Adipose tissue (tissue), 3 donors: ENCODE measurements around the gene HOTAIR. TPM values are rescaled to one million over a fixed set of nuclear protein-coding genes. Genes with fewer than 3 reads are reported as not detected.

ENCODE experiments used
- H3K27ac ChIP-seq: one replicate; pipeline ENCODE4 v1.5.1; 2013; ENCODE audit warnings: low read depth, low read length
- WGBS, 3 donors: extraction: QIAGEN DNeasy Blood & Tissue Kit; methylation state at CpG; one replicate each; pipeline ENCODE4 v1.1.7; 2013; 5-methylcytosine and 5-hydroxymethylcytosine counted together
- polyA plus RNA-seq, 3 donors: library from polyadenylated mRNA; stranded (reverse); fragments of 200-250 nt; gene quantifications; one replicate each; pipeline ENCODE4 v1.2.3, GENCODE V29; 2013
- donor health status: healthy with polysubstance abuse.
- donor health status: Bipolar disorder and iron deficiency.
- donor health status: healthy.

The HOTAIR gene
- polyA plus RNA-seq, 3 donors: not detected

DNA sequence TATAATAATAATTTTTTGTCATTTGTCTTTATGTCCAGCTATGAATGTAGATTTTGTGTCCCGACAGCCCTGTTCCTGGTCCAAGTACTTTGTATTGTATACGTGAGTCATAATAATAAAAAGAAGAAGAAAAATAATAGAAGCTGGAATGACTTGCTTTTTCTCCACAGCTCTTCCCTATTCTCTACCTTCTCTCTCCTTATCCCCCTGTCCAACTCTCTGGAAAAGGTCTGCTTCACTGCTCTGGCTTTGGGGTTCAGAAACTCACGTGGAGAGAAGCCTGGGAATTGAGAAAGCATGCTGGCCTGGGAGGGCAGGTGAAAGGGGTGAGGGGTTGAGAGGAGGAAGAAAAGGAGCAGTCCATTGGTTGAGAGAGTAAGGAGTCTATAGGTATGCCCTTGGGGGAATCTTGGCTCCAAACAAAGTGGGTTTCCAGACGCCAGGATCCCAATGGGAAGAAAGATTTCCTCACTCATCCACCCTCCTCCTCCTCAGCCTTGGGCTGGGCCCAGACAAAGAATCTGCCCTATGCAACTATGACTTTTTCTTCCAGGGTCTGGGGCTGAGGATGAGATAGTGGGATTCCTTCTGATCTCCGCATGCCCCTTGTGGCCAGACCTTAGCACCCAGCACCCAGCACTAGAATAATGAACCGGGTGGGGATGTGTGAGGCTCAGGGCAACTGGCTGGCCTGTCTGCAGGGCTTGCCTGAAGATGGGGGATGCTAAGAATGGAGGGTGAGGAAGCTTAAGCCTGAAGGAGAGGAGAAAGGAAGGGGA, 38.1 kb upstream of the HOTAIR start:
- WGBS, 3 donors: 17 to 50% (median 43%) methylated on average over 6 of the region's 6 CpGs
- H3K27ac ChIP-seq: no peak overlapping the region

DNA sequence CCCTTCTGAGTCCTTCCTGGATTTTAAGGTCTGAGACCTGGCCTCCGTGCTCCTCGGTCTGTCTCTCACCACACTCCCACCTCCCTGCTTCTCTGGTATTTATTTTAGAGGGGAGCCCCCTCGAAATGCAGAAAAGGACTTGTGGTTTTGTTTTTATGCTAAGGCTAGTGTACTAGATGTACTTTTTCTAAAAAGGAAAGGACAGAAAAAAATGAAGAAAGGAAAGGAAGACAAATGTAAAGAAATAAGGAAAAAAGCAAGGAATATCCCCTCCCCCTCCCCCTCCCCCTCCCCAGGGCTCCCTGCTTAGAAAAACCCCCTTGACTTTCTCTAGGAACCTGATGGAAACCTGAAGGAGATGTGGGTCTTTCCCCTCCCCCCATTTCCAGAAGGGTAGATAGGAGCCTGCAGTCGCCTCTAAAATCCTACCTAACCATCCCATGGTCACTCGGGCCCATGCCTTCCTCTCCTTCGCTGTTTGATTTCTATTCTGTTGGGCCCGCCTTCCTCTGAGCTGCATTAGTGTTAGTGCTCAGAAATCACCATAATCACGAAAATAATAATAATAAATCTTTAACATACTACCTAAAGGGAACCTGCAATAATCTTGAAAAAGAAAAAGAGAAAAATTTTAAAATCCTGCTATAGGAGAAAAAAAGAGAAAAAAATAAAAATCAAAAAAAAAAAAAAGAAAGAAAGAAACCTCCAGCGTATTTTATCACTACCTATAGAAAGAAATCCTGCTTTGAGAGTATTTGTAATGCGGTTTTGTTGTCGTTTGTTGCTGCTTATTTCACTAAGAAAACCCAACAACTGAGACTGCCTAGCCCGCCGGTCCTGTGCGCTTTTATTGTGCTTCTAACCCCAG, 37.1 kb upstream of the HOTAIR start:
- no peak overlapping the region for H3K27ac ChIP-seq
- WGBS, 3 donors: 23 to 45% (median 35%) methylated on average over 14 of the region's 14 CpGs

GRCh38 chr12:54010972-54011664, 36.4 kb upstream of the HOTAIR start:
- 8 to 22% (median 18%) methylated on average over 17 of the region's 17 CpGs for WGBS, 3 donors

GRCh38 chr12:54010053-54010971, 35.6 kb upstream of the HOTAIR start:
- 14 to 38% (median 23%) methylated on average over 10 of the region's 10 CpGs for WGBS, 3 donors
- no peak overlapping the region for H3K27ac ChIP-seq

More at GRCh38 chr12:54010972-54011664, 36.4 kb upstream of the HOTAIR start:
- no peak overlapping the region for H3K27ac ChIP-seq

GRCh38 chr12:54009171-54010052, 34.7 kb upstream of the HOTAIR start:
- 3 to 5% (median 5%) methylated on average over 47 to 51 of the region's 51 CpGs for WGBS, 3 donors
- H3K27ac ChIP-seq: no peak overlapping the region

DNA sequence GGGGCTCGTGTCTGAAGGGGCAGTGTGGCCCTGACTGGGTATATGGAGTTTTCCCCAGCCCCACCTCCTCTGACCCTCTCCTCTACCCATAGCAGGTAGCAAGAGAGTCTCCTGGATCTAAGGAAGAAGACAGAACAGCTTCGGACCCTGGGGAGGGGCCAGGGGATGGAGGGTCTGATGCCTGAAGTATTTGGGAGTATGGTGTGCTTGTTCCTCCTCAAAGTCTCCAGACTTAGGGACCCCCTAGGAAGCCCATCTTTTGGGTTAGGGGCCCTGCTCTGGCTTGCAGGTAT, 33.5 kb upstream of the HOTAIR start:
- H3K27ac ChIP-seq: no peak overlapping the region
- 32 to 39% (median 34%) methylated on average over 2 of the region's 2 CpGs for WGBS, 3 donors

DNA sequence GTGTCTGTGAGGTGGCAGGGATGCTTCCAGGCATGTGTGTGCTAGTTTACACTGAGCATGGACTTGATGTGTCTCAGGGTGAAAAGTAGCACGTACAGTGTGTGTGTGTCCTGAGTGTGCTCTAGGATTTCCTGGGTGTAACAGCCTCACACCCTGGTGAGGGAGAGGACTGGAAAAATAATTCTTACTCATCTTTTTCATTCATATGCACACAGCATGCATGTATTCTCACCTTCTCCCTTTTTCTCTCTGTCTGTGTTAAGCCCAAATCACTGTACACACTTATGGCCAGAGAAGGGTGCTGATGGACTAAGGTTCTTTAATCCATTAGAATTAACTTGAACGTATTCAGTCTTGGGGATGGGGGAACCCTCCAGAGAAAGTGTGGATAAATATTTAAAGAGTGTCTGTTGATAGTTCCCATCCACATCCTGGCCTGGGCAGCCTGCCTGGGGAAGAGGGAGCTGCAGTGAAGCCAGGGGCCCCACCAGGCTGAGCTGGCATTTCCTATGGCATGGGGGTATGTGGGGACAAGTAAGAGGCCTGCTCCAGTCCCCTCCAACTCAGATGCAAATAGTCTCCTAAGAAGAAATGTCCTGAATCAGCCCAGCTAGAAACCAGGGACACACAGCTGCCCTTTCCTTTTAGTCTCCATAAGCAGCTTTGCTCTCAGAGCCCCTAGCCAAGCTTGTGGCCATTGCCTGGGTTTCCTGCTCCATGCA, 32.9 kb upstream of the HOTAIR start:
- WGBS, 3 donors: 50 to 58% (median 57%) methylated on average over 2 of the region's 2 CpGs
- no peak overlapping the region for H3K27ac ChIP-seq

GRCh38 chr12:54006559-54007220, 31.9 kb upstream of the HOTAIR start:
- H3K27ac ChIP-seq: no peak overlapping the region
- 30 to 33% (median 32%) methylated on average over 22 of the region's 22 CpGs for WGBS, 3 donors

DNA sequence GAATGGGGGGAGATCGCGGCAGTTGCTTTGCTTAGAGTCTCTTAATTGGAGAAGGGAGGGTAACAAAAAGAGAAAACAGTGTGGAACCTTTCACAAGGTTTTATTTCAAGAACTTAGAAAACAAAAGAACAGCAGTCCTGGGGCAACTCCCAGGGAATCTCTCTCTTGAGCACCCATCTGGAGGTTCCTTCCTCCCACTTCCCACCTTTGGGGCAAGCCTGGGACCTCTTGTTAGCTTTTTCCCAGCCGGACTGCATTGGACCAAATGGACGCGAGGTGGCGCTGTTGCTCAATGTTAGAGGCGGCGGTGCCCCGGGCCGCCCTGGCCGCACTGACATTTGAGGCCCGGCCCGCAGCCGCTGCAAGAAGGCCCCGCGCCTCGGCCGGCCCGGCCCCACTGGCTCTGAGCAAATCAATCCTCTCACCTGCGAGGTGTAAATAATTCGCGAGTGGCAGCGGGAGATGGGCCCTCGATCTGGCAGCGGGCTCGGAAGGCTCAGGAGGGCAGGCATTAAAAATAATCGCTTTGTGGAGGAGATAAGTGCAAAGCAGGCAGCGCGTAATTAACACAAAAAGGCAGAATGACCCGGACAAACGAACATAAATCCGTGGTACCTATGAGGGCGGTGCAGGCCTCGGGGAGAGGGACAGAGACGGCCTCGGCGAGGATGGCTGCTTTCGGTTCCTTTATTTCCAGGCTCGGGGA, 31.3 kb upstream of the HOTAIR start:
- WGBS, 3 donors: 6 to 8% (median 7%) methylated on average over 39 of the region's 39 CpGs
- no peak overlapping the region for H3K27ac ChIP-seq

GRCh38 chr12:54005531-54005852, 30.7 kb upstream of the HOTAIR start:
- WGBS, 3 donors: 4 to 8% (median 7%) methylated on average over 26 of the region's 26 CpGs
- H3K27ac ChIP-seq: no peak overlapping the region

DNA sequence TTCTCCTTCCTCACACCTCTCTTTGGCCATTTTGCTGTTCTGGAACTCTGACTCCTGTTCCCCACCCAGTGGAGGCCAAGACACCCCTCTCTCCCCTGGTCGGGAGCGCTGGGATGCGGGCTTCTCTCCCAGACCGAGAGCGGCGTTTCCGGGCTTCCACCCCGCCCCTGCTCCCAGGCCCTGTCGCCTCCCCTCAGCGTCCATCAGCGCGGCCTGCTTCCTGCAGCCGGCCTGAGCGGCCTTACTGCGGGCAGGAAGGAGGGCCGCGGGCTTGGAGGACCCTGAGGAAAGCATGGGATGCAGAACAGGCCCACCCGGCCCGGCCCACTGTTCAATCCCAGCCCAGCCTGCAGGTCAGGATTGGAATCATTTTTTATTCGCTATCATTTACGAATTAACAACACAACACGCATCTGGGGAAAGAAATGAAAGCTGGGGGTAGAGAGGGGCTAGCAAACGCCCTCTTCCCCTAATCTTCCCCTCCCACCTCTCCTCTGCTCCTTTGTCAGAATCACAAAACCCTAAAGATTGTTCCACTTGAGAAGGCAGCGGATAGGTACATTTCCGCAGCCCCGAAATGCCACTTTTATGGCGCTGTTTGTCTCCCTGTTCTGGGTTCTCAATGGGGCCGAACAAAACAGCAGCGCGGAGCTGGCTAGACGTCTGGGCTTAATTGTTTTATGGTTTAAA, 30.2 kb upstream of the HOTAIR start:
- H3K27ac ChIP-seq: no peak overlapping the region
- 10 to 21% (median 15%) methylated on average over 31 of the region's 31 CpGs for WGBS, 3 donors

DNA sequence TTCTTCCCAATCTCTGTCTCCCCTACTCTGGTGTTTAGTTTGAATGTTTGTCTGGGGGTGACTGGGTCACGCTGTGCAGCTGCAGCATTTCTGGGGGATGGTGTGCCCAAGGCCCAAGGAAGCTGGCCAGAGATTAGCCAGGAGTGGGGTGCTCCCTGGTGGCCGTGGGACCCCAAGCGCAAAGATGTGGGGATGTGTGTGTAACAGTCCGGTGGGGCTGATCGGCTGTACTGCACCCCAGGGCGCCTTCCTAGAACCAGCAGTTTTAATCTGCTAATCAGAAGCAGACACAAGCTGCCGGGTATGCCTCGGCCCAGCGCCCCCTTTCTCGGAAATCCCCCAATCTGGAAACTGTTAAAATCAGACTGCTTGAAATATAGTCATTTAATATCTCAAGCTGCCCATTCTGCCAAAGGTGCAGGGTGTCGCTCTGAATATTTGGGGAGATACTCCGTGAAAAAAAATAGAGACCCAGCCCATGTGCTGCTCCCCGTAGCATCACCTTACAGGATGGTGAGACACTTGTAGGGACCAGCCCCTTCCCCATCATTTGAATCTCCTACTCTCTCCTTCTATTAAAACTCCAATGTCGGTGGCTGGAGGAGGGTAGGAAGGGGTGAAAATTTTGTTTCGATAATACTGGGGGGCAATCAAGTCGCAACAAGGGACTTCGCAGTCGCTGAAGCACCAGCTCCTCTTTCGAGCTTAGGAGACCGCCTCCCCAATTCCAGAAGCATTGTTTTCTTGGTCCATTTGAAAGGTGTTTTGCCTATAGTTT, 29.5 kb upstream of the HOTAIR start:
- WGBS, 3 donors: 19 to 31% (median 23%) methylated on average over 20 of the region's 20 CpGs
- no peak overlapping the region for H3K27ac ChIP-seq

DNA sequence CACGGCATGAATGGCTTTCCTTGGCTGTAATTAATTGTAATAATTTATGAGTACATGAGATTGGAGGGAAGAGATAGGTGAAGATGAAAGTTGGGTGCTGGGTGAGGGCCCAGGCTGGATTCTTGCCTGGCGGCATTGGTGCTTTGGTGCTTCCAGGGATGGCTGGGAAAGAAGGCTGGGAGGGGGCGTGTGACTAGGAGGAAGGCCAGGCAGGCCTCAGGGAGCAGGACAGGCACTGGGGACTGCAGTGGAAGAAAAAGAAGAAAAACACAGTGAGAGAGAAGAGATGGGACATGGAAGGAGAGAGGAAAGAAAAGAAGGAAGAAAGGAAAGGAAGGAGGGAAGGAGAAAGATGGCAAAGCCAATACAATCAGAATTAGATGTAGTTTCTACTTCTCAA, 28.9 kb upstream of the HOTAIR start:
- no peak overlapping the region for H3K27ac ChIP-seq
- 29 to 55% (median 51%) methylated on average over 3 of the region's 3 CpGs for WGBS, 3 donors

GRCh38 chr12:54002915-54003389, 28.2 kb upstream of the HOTAIR start:
- 18 to 45% (median 38%) methylated on average over 19 of the region's 19 CpGs for WGBS, 3 donors
- H3K27ac ChIP-seq: no peak overlapping the region
